Measurements from ENCODE around the gene LRRC8C. TPM values are rescaled to one million over a fixed set of nuclear protein-coding genes. Genes with fewer than 3 reads are reported as not detected.

Gene LRRC8C
- total RNA-seq, 6 donors from 2014 or later: 5.2 to 12.5 (median 11.6) TPM

- Histone ChIP-seq H3K36me3 (no peaks in the 10 kb centered on the region), H3K4me1 (peaks cover 0 to 7% (median 0%) of the 10 kb centered on the region in 4 donors), H3K9me3 (no peaks in the 10 kb centered on the region), H3K4me3 (no peak overlapping the region), H3K27me3 (no peaks in the 10 kb centered on the region), H3K27ac (no peak overlapping the region)
- peak in 1 of 2 donors; percentile 66 for ATAC-seq (ENCODE audit: low FRiP score in 2 of 2)
- TF ChIP-seq EP300 (IDR thresholded peaks at IDR 0.05) (no peak), POLR2A (IDR thresholded peaks at IDR 0.05) (no peak), POLR2AphosphoS5 (IDR thresholded peaks at IDR 0.05) (no peak), CTCF (IDR thresholded peaks at IDR 0.05) (no peak)
- DNase-seq: no peak
- WGBS, 2 donors: 68 to 79% methylated on average over 3 of the region's 3 CpGs
Measured at GRCh38 chr1:89660224-89661061, 27.5 kb downstream of the LRRC8C start.

GRCh38 chr1:89665941-89666340, 33.0 kb downstream of the LRRC8C start:
- no peaks in the 10 kb centered on the region for H3K9me3 ChIP-seq
- no peak for DNase-seq
- ATAC-seq (ENCODE audit: low FRiP score in 2 of 2): no peak
- TF ChIP-seq CTCF (IDR thresholded peaks at IDR 0.05): no peak
- TF ChIP-seq POLR2AphosphoS5 (IDR thresholded peaks at IDR 0.05): no peak
- no peak for TF ChIP-seq EP300 (IDR thresholded peaks at IDR 0.05)
- no peak for TF ChIP-seq POLR2A (IDR thresholded peaks at IDR 0.05)
- no peak overlapping the region for H3K27ac ChIP-seq
- H3K4me3 ChIP-seq: no peak overlapping the region
- no peaks in the 10 kb centered on the region for H3K36me3 ChIP-seq
- H3K27me3 ChIP-seq: no peaks in the 10 kb centered on the region
- 88 to 91% methylated on average over 8 of the region's 8 CpGs for whole genome bisulfite sequencing, 2 donors
- peaks cover 4 to 17% (median 9%) of the 10 kb centered on the region in 4 donors for H3K4me1 ChIP-seq

- no peaks in the 10 kb centered on the region for H3K36me3 ChIP-seq
- peak overlapping the region in 1 of 4 donors; percentile 35 for H3K27ac ChIP-seq
- 71 to 73% methylated on average over 1 of the region's 1 CpG for WGBS, 2 donors
- no peak for TF ChIP-seq CTCF (IDR thresholded peaks at IDR 0.05)
- no peak for TF ChIP-seq POLR2AphosphoS5 (IDR thresholded peaks at IDR 0.05)
- TF ChIP-seq POLR2A (IDR thresholded peaks at IDR 0.05): no peak
- no peak for TF ChIP-seq EP300 (IDR thresholded peaks at IDR 0.05)
- H3K4me1 ChIP-seq: peaks cover 4 to 19% (median 12%) of the 10 kb centered on the region in 4 donors
- no peak overlapping the region for H3K4me3 ChIP-seq
- H3K27me3 ChIP-seq: no peaks in the 10 kb centered on the region
- H3K9me3 ChIP-seq: no peaks in the 10 kb centered on the region
- ATAC-seq (ENCODE audit: low FRiP score in 2 of 2) (no peak), DNase-seq (no peak)
Measured at GRCh38 chr1:89666640-89667039, 33.7 kb downstream of the LRRC8C start.

- peaks cover 4 to 19% (median 13%) of the 10 kb centered on the region in 4 donors for H3K4me1 ChIP-seq
- H3K36me3 ChIP-seq: no peaks in the 10 kb centered on the region
- 32 to 40% methylated on average over 1 of the region's 1 CpG for WGBS, 2 donors
- TF ChIP-seq POLR2AphosphoS5 (IDR thresholded peaks at IDR 0.05) (no peak), POLR2A (IDR thresholded peaks at IDR 0.05) (no peak), EP300 (IDR thresholded peaks at IDR 0.05) (no peak), CTCF (IDR thresholded peaks at IDR 0.05) (no peak)
- H3K9me3 ChIP-seq: no peaks in the 10 kb centered on the region
- DNase-seq (no peak), ATAC-seq (ENCODE audit: low FRiP score in 2 of 2) (no peak)
- H3K27ac ChIP-seq: peak overlapping the region in 2 of 4 donors; percentile 13 to 35
- no peak overlapping the region for H3K4me3 ChIP-seq
- H3K27me3 ChIP-seq: no peaks in the 10 kb centered on the region
Measured at GRCh38 chr1:89667691-89668090, 34.8 kb downstream of the LRRC8C start.

All from upper lobe of left lung (tissue), 6 donors.